H1 (cell line): Measurements from ENCODE around the gene ATOH7. TPM values are rescaled to one million over a fixed set of nuclear protein-coding genes. Genes with fewer than 3 reads are reported as not detected.

Experiments used
- BACH1 ChIP-seq: IDR thresholded peaks from 2 replicates; pipeline ENCODE4 v1.6.1; 2012; ENCODE audit warnings: low read length, improper control_type of control experiment
- EP300 ChIP-seq, 2 experiments: IDR thresholded peaks; 1 replicate in 1 of 2; 2 replicates in 1 of 2; pipeline ENCODE4 v1.6.1; 2011 to 2012; ENCODE audit warnings: low read depth in 2 of 2, low read length in 2 of 2, mild to moderate bottlenecking in 2 of 2, borderline replicate concordance in 1 of 2, inconsistent platforms in 1 of 2, moderate library complexity in 1 of 2
- FOSL1 ChIP-seq: IDR thresholded peaks from 2 replicates; pipeline ENCODE4 v1.6.1; 2011; ENCODE audit warnings: mild to moderate bottlenecking, low read depth, low read length, moderate library complexity; ENCODE audit not compliant: insufficient read depth
- NANOG ChIP-seq: IDR thresholded peaks from 2 replicates; pipeline ENCODE4 v1.6.1; 2011; ENCODE audit warnings: low read length, low read depth, mild to moderate bottlenecking, inconsistent platforms; ENCODE audit not compliant: insufficient read depth, poor library complexity, severe bottlenecking
- ZNF274 ChIP-seq: IDR thresholded peaks from 2 replicates; pipeline ENCODE4 v1.7.0; 2012; ENCODE audit warnings: low read length, borderline replicate concordance; ENCODE audit errors: extremely low read depth
- polyA plus RNA-seq, 7 experiments: library from polyadenylated mRNA; depleted of rRNA in 3 of 7; stranded (reverse) in 5 of 7; unstranded in 2 of 7; fragments of >200 nt in 5 of 7; fragments of 200-250 nt in 2 of 7; gene quantifications; 1 replicate in 5 of 7; 2 replicates in 1 of 7; 4 replicates in 1 of 7; pipeline versions ENCODE4 v1.2.1 to v1.2.3, GENCODE V29; 2011 to 2013; ENCODE audit warnings: missing spikeins in 2 of 7, mixed read lengths in 2 of 7
- total RNA-seq: library from RNA; stranded (reverse); fragmentation: NEBNext Ultra II Directional; extraction: Animal tissue kit (Norgen Biotek cat#: 25700); gene quantifications from 2 replicates; pipeline ENCODE4 v1.2.1, GENCODE V29; 2021

The ATOH7 gene
- total and polyA plus RNA-seq, 2 of the 8 experiments (the other 6 are each of a cell fraction or from before 2014, with no cell fraction given): 0.39 to 1.0 TPM

GRCh38 chr10:68184546-68184945, 47.4 kb downstream of the ATOH7 start (continued):
- no peak for TF ChIP-seq FOSL1
- no peak for TF ChIP-seq BACH1
- no peak for TF ChIP-seq NANOG
- no peak for TF ChIP-seq EP300 (IDR thresholded peaks at IDR 0.05; ENCODE audit: borderline replicate concordance in 1 of 2, low read depth in 2 of 2, low read length in 2 of 2)
- no peak for TF ChIP-seq ZNF274

Other genes starting within 250 kb of the ATOH7 start
- gene HERC4, start 156.8 kb downstream of the ATOH7 start, total RNA-seq: 39.3 and 44.0 TPM in 2 replicates
- gene HERC4, start 156.8 kb downstream of the ATOH7 start, polyA plus RNA-seq (2011; rRNA removed): 5.7 and 7.5 TPM in 2 replicates
- gene MYPN, start 122.6 kb downstream of the ATOH7 start, total RNA-seq: not detected in 2 replicates
- gene MYPN, start 122.6 kb downstream of the ATOH7 start, polyA plus RNA-seq (2011; rRNA removed): not detected in 2 replicates
- 229 and 230 TPM in 2 replicates for gene HNRNPH3, start 100.0 kb upstream of the ATOH7 start, total RNA-seq
- gene HNRNPH3, start 100.0 kb upstream of the ATOH7 start, polyA plus RNA-seq (2011; rRNA removed): 48.1 and 63.2 TPM in 2 replicates
- gene PBLD, start 100.8 kb upstream of the ATOH7 start, total RNA-seq: 0.90 and 2.0 TPM in 2 replicates
- 0.56 and 0.63 TPM in 2 replicates for gene PBLD, start 100.8 kb upstream of the ATOH7 start, polyA plus RNA-seq (2011; rRNA removed)
- 11.4 and 12.0 TPM in 2 replicates for gene RUFY2, start 175.2 kb upstream of the ATOH7 start, total RNA-seq
- gene RUFY2, start 175.2 kb upstream of the ATOH7 start, polyA plus RNA-seq (2011; rRNA removed): 2.4 and 3.4 TPM in 2 replicates
- gene DNA2, start 239.9 kb upstream of the ATOH7 start, total RNA-seq: 55.6 and 57.9 TPM in 2 replicates
- gene DNA2, start 239.9 kb upstream of the ATOH7 start, polyA plus RNA-seq (2011; rRNA removed): 7.8 and 16.0 TPM in 2 replicates